Transverse colon (tissue), 4 donors: ENCODE results near the gene FER.

Experiments
- CTCF ChIP-seq, 5 experiments: fragments of 200-600 bp in 3 of 5; fragments of 450-650 bp in 2 of 5; sonication (generic) in 3 of 5; IDR thresholded peaks; 1 replicate in 2 of 5; 2 replicates in 3 of 5; pipeline ENCODE4 v1.5.1; 2016 to 2017; ENCODE audit warnings: antibody characterized with exemption in 5 of 5, inconsistent platforms in 3 of 5, mild to moderate bottlenecking in 2 of 5, moderate library complexity in 1 of 5
- EP300 ChIP-seq: sonication (generic); formaldehyde crosslinking; IDR thresholded peaks from one replicate; pipeline ENCODE4 v1.6.1; 2017; ENCODE audit warnings: antibody characterized with exemption, low read depth
- POLR2A ChIP-seq: fragments of 450-650 bp; IDR thresholded peaks from one replicate; pipeline ENCODE4 v1.6.1; 2016; ENCODE audit warnings: antibody characterized with exemption, mild to moderate bottlenecking, moderate library complexity
- POLR2AphosphoS5 ChIP-seq, 3 donors: sonication (generic); formaldehyde crosslinking; IDR thresholded peaks; one replicate each; pipeline ENCODE4 v1.6.1; 2016; ENCODE audit warnings: antibody characterized with exemption in 3 of 3

GRCh38 chr5:108743846-108744245 is 3.9 kb upstream of the FER start:
- TF ChIP-seq POLR2A (no peak), CTCF (IDR thresholded peaks at IDR 0.05) (no peak), EP300 (no peak), POLR2AphosphoS5 (IDR thresholded peaks at IDR 0.05) (no peak)
